Activated CD8-positive, alpha-beta memory T cell treated with anti-CD3 and anti-CD28 coated beads, Interleukin-2, amount 50 U/mL, for 24 hours (primary cell): Measurements from ENCODE around the gene BASP1.
"Not testable (repeated sequence)": the region's sequence is repeated elsewhere in the genome, so short reads cannot be mapped to it uniquely, and the experiment has no call there.

ENCODE experiments used
- DNase-seq: peaks from one replicate; pipeline ENCODE4 v3.0.0-alpha.2; 2020; ENCODE audit errors: extremely low read depth

Gene BASP1

GRCh38 chr5:17255471-17256021 is 38.1 kb downstream of the BASP1 start:
- no peak for DNase-seq

- DNase-seq = no peak
Observed at GRCh38 chr5:17256171-17256570, 38.7 kb downstream of the BASP1 start.

GRCh38 chr5:17256839-17257238 is 39.4 kb downstream of the BASP1 start:
- DNase-seq = no peak

GRCh38 chr5:17257705-17258273 is 40.4 kb downstream of the BASP1 start:
- no peak for DNase-seq

GRCh38 chr5:17258431-17258830 is 41.0 kb downstream of the BASP1 start:
- no peak for DNase-seq

GRCh38 chr5:17259012-17259411 is 41.6 kb downstream of the BASP1 start:
- DNase-seq = not testable (repeated sequence)

GRCh38 chr5:17259630-17260257 is 42.3 kb downstream of the BASP1 start:
- DNase-seq = no peak

- DNase-seq = no peak
Observed at GRCh38 chr5:17260549-17260948, 43.1 kb downstream of the BASP1 start.

GRCh38 chr5:17261075-17261474 is 43.6 kb downstream of the BASP1 start:
- DNase-seq = no peak

GRCh38 chr5:17265041-17265440 is 47.6 kb downstream of the BASP1 start:
- DNase-seq = no peak

- no peak for DNase-seq
Observed at GRCh38 chr5:17267106-17267505, 49.7 kb downstream of the BASP1 start.

GRCh38 chr5:17269201-17269600 is 51.8 kb downstream of the BASP1 start:
- DNase-seq = no peak

- no peak for DNase-seq
Observed at GRCh38 chr5:17272111-17272510, 54.7 kb downstream of the BASP1 start.

GRCh38 chr5:17275289-17276158 is 58.1 kb downstream of the BASP1 start:
- no peak for DNase-seq

- DNase-seq = no peak
Observed at GRCh38 chr5:17276445-17276844, 59.0 kb downstream of the BASP1 start.

- no peak for DNase-seq
Observed at GRCh38 chr5:17277907-17278306, 60.5 kb downstream of the BASP1 start.

GRCh38 chr5:17278931-17279330 is 61.5 kb downstream of the BASP1 start:
- no peak for DNase-seq

GRCh38 chr5:17279487-17279886 is 62.1 kb downstream of the BASP1 start:
- no peak for DNase-seq

- DNase-seq = no peak
Observed at GRCh38 chr5:17282283-17283120, 65.1 kb downstream of the BASP1 start.

- DNase-seq = no peak
Observed at GRCh38 chr5:17283121-17283415, 65.6 kb downstream of the BASP1 start.

GRCh38 chr5:17287501-17288155 is 70.2 kb downstream of the BASP1 start:
- no peak for DNase-seq
